ENCODE measurements around the gene MYO5B.

The MYO5B gene

DNA sequence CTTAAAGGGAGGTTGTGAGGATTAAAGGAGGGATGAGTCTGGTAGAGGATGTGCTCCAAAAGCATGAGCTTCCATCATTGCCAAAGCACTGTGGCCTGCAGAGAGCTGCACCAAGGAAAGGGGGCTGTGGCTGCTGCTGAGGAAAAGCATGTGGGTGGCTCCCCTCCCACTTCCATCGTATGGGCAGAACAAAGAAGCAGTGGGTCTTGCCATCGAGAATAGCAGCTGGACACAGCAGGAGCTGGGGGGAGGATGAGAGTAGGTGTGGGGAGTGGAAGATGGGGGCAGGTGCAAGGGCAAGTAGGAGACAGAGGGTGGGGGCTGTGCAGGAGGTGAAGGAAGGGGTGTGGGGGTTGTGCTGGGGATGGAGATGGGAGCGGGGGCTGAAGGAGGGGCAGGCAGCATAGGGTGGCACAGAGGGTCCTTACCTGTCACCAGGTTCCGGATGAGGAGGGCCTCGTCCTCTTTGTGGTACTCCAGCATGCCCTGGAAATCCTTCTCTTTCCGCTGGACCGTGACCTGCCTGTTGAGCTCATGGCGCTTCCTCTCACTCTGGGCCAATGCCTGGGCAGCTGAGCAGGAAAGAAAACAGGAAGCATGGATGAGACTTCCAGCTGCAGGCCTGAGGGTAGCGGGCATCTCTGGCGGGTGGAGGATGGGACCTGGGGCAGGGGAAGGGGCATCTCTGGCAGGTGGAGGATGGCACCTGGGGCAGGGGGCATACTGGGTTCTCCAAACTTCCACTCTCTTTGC, 348.1 kb downstream of the MYO5B start:
- TF ChIP-seq, protein P1, sequence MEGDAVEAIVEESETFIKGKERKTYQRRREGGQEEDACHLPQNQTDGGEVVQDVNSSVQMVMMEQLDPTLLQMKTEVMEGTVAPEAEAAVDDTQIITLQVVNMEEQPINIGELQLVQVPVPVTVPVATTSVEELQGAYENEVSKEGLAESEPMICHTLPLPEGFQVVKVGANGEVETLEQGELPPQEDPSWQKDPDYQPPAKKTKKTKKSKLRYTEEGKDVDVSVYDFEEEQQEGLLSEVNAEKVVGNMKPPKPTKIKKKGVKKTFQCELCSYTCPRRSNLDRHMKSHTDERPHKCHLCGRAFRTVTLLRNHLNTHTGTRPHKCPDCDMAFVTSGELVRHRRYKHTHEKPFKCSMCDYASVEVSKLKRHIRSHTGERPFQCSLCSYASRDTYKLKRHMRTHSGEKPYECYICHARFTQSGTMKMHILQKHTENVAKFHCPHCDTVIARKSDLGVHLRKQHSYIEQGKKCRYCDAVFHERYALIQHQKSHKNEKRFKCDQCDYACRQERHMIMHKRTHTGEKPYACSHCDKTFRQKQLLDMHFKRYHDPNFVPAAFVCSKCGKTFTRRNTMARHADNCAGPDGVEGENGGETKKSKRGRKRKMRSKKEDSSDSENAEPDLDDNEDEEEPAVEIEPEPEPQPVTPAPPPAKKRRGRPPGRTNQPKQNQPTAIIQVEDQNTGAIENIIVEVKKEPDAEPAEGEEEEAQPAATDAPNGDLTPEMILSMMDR (IDR thresholded peaks at IDR 0.05; ENCODE audit: control insufficient read depth, insufficient read depth, low read depth, low read length, missing control alignments), result no peak
- DNase-seq (ENCODE audit: low read depth), result no peak
- no peak overlapping the region for H3K4me3 ChIP-seq (ENCODE audit: control insufficient read depth, low read depth, low read length)

GRCh38 chr18:49846361-49846662, 348.6 kb downstream of the MYO5B start:
- TF ChIP-seq, protein P1 (IDR thresholded peaks at IDR 0.05; ENCODE audit: control insufficient read depth, insufficient read depth, low read depth, low read length, missing control alignments), result no peak

DNA sequence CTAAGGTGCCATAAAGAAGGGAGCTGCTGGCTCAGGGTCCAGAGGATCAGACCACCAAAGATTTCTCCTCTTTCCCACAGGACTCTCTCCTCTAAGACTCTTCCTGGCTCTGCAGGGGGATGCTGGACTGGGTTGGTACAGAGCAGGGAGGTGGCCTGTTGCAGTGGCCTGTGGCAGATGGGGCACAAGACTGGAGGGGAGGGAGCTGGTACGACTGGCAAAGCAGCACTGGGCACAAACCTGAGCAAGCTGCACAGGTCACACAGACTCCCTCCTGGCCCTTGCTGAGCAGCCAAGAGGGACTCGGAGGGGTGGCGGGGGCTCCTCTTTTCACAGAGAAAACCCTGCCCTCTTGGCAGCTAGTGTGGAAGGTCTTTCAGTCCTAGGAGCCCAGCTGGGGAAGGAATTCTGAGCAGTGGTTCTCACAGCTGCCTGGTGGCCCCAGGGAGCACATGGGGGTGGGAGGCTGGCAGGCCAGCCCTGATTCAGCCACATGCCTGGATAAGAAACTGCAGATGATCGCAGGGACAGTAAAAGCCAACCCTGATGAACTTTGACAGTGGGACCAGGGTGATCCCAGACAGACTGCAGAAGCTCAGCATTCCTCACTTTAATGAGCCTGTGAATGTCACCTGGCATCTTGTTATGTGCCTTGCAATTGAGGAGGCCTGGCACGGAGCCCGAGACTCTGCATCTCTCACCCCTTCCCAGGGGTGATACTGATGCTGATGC, 349.2 kb downstream of the MYO5B start:
- H3K4me3 ChIP-seq (ENCODE audit: control insufficient read depth, low read depth, low read length), result no peak overlapping the region
- no peak for DNase-seq (ENCODE audit: low read depth)
- TF ChIP-seq, protein P1 (IDR thresholded peaks at IDR 0.05; ENCODE audit: control insufficient read depth, insufficient read depth, low read depth, low read length, missing control alignments), result no peak

More at GRCh38 chr18:49846361-49846662, 348.6 kb downstream of the MYO5B start:
- peak; percentile 20 for DNase-seq (ENCODE audit: low read depth)
- no peak overlapping the region for H3K4me3 ChIP-seq (ENCODE audit: control insufficient read depth, low read depth, low read length)

- TF ChIP-seq, protein P1 (IDR thresholded peaks at IDR 0.05; ENCODE audit: control insufficient read depth, insufficient read depth, low read depth, low read length, missing control alignments), result no peak
- no peak for DNase-seq (ENCODE audit: low read depth)
These were observed 350.0 kb downstream of the MYO5B start for GRCh38 chr18:49844903-49845302.

GRCh38 chr18:49843778-49844625, 350.9 kb downstream of the MYO5B start:
- no peak for DNase-seq (ENCODE audit: low read depth)
- TF ChIP-seq, protein P1 (IDR thresholded peaks at IDR 0.05; ENCODE audit: control insufficient read depth, insufficient read depth, low read depth, low read length, missing control alignments), result no peak
- no peak overlapping the region for H3K4me3 ChIP-seq (ENCODE audit: control insufficient read depth, low read depth, low read length)

More at GRCh38 chr18:49844903-49845302, 350.0 kb downstream of the MYO5B start:
- H3K4me3 ChIP-seq (ENCODE audit: control insufficient read depth, low read depth, low read length), result no peak overlapping the region

- H3K4me3 ChIP-seq (ENCODE audit: control insufficient read depth, low read depth, low read length), result no peak overlapping the region
- TF ChIP-seq, protein P1 (IDR thresholded peaks at IDR 0.05; ENCODE audit: control insufficient read depth, insufficient read depth, low read depth, low read length, missing control alignments), result no peak
- DNase-seq (ENCODE audit: low read depth), result no peak
These were observed 351.8 kb downstream of the MYO5B start for GRCh38 chr18:49843131-49843530.

Data from AG09309 (cell line).